Measurements from ENCODE around the gene ABCA2. TPM values are rescaled to one million over a fixed set of nuclear protein-coding genes. Genes with fewer than 3 reads are reported as not detected.

The ABCA2 gene
- total RNA-seq, 2 donors from 2014 or later, result 37.2 to 60.5 TPM

GRCh38 chr9:136988872-136989271 is 39.2 kb downstream of the ABCA2 start:
- peaks cover 8% of the 10 kb centered on the region for H3K27me3 ChIP-seq (replicated peaks; ENCODE audit: insufficient read depth)
- peaks cover 8 to 21% of the 10 kb centered on the region in 2 donors for H3K4me1 ChIP-seq (ENCODE audit: control insufficient read depth in 1 of 2, low read depth in 2 of 2)
- H3K9me3 ChIP-seq, result no peaks in the 10 kb centered on the region
- no peaks in the 10 kb centered on the region for H3K36me3 ChIP-seq
- H3K27ac ChIP-seq, result no peak overlapping the region
- ATAC-seq (ENCODE audit: insufficient number of reproducible peaks, low FRiP score, low read depth) (no peak), DNase-seq (ENCODE audit: low spot score) (no peak)
- no peak for TF ChIP-seq CTCF (IDR thresholded peaks at IDR 0.05)
- no peak overlapping the region for H3K4me3 ChIP-seq

- no peak for TF ChIP-seq CTCF (IDR thresholded peaks at IDR 0.05)
These were observed 42.2 kb downstream of the ABCA2 start for GRCh38 chr9:136985853-136986252.

GRCh38 chr9:136985027-136985602 is 42.9 kb downstream of the ABCA2 start:
- TF ChIP-seq CTCF (IDR thresholded peaks at IDR 0.05), result no peak
- H3K4me1 ChIP-seq (ENCODE audit: control insufficient read depth in 1 of 2, low read depth in 2 of 2), result peaks cover 0 to 7% of the 10 kb centered on the region in 2 donors
- H3K36me3 ChIP-seq, result no peaks in the 10 kb centered on the region
- no peaks in the 10 kb centered on the region for H3K9me3 ChIP-seq
- no peak overlapping the region for H3K4me3 ChIP-seq
- DNase-seq (ENCODE audit: low spot score) (no peak), ATAC-seq (ENCODE audit: insufficient number of reproducible peaks, low FRiP score, low read depth) (no peak)
- H3K27ac ChIP-seq, result no peak overlapping the region
- H3K27me3 ChIP-seq (replicated peaks; ENCODE audit: insufficient read depth), result peaks cover 8% of the 10 kb centered on the region

More at GRCh38 chr9:136985853-136986252, 42.2 kb downstream of the ABCA2 start:
- DNase-seq (ENCODE audit: low spot score) (no peak), ATAC-seq (ENCODE audit: insufficient number of reproducible peaks, low FRiP score, low read depth) (no peak)
- H3K4me3 ChIP-seq, result no peak overlapping the region
- no peaks in the 10 kb centered on the region for H3K36me3 ChIP-seq
- H3K27ac ChIP-seq, result no peak overlapping the region
- peaks cover 8% of the 10 kb centered on the region for H3K27me3 ChIP-seq (replicated peaks; ENCODE audit: insufficient read depth)
- peaks cover 0 to 7% of the 10 kb centered on the region in 2 donors for H3K4me1 ChIP-seq (ENCODE audit: control insufficient read depth in 1 of 2, low read depth in 2 of 2)
- H3K9me3 ChIP-seq, result no peaks in the 10 kb centered on the region

GRCh38 chr9:136984464-136985026 is 43.5 kb downstream of the ABCA2 start:
- ATAC-seq (ENCODE audit: insufficient number of reproducible peaks, low FRiP score, low read depth) (no peak), DNase-seq (ENCODE audit: low spot score) (no peak)
- TF ChIP-seq CTCF (IDR thresholded peaks at IDR 0.05), result no peak
- peaks cover 0 to 7% of the 10 kb centered on the region in 2 donors for H3K4me1 ChIP-seq (ENCODE audit: control insufficient read depth in 1 of 2, low read depth in 2 of 2)
- H3K27me3 ChIP-seq (replicated peaks; ENCODE audit: insufficient read depth), result peaks cover 8% of the 10 kb centered on the region
- H3K36me3 ChIP-seq, result no peaks in the 10 kb centered on the region
- no peak overlapping the region for H3K4me3 ChIP-seq
- no peaks in the 10 kb centered on the region for H3K9me3 ChIP-seq
- no peak overlapping the region for H3K27ac ChIP-seq

GRCh38 chr9:136983656-136984314 is 44.3 kb downstream of the ABCA2 start:
- TF ChIP-seq CTCF (IDR thresholded peaks at IDR 0.05), result no peak
- DNase-seq (ENCODE audit: low spot score) (no peak), ATAC-seq (ENCODE audit: insufficient number of reproducible peaks, low FRiP score, low read depth) (no peak)
- no peaks in the 10 kb centered on the region for H3K36me3 ChIP-seq
- H3K27me3 ChIP-seq (replicated peaks; ENCODE audit: insufficient read depth), result peaks cover 8% of the 10 kb centered on the region
- no peaks in the 10 kb centered on the region for H3K9me3 ChIP-seq
- peaks cover 0 to 7% of the 10 kb centered on the region in 2 donors for H3K4me1 ChIP-seq (ENCODE audit: control insufficient read depth in 1 of 2, low read depth in 2 of 2)
- H3K4me3 ChIP-seq, result no peak overlapping the region
- no peak overlapping the region for H3K27ac ChIP-seq

Data from thoracic aorta (tissue), 2 donors.